Stimulated activated CD8-positive, alpha-beta memory T cell treated with anti-CD3 and anti-CD28 coated beads, Interleukin-4, amount 100 ng/mL, for 1 hour (primary cell): ENCODE measurements around the gene NKIRAS2.

ENCODE experiments used
- DNase-seq, 2 donors: peaks; one replicate each; pipeline ENCODE4 v3.0.0-alpha.2; 2020; ENCODE audit warnings: low read depth in 2 of 2, low spot score in 1 of 2

The NKIRAS2 gene

GRCh38 chr17:42019509-42020404, at the start of gene NKIRAS2:
Gene NKIRAS2, plus strand, starts transcription at chr17:42020090. Its CDS starts 1,488 bp downstream, at chr17:42021578.
- peak; percentile 76 to 88 for DNase-seq

DNA sequence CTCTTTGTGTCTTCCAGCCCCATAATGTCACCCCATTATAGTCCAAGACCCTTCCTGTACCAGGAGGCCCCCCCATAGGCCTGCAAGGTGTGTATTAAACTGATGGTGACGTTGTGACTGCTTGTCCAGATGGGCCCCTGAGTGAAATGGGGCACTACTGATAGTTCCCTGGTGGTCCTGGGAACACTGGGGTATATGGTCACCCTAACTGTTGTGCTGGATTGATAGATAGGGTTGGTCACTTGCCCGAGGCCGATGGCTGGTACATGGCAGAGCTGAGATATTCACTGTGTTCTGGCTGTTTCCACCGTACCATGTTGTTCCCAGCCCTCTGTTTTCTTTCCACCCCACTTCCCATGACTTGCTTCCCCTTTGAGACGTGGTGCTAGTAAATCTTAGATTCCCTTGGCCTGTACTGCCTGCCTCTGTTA, 49.0 kb upstream of the NKIRAS2 start:
- no peak for DNase-seq

DNA sequence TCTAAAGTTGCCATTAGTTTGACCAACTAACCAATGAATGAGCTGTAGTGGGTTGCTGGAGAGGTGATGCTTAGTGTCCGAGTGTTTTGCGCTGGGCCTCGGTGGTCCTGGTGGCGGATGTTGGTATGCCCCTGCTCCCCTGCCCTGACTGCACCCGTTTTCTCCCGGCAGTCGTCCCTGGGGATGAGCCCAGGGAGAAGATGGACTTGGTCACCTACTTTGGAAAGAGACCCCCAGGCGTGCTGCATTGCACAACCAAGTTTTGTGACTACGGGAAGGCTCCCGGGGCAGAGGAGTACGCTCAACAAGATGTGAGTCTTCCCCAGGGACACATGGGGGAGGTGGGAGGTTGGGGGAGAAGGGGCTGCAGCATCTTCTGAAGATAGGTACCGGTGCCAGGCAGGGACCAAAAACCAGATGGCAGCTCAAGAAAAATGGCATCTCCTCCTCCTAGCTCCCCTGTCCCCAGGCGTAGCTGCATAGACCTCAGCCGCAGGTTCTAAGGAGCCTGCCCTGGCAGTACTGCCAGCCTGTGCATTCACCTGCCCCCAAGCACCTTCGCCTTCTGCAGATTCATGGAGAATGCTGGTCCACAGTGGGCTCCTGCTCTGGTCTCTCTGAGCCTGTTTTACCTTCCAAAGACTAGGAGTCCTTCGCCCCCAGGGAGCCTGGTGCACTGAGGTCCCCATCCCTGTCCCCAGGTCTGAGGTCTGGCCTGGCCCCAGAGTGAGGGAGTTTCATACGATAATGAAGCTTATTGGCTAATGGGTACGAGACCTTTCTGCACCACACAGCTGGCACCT, 48.0 kb upstream of the NKIRAS2 start:
- DNase-seq, result no peak

DNA sequence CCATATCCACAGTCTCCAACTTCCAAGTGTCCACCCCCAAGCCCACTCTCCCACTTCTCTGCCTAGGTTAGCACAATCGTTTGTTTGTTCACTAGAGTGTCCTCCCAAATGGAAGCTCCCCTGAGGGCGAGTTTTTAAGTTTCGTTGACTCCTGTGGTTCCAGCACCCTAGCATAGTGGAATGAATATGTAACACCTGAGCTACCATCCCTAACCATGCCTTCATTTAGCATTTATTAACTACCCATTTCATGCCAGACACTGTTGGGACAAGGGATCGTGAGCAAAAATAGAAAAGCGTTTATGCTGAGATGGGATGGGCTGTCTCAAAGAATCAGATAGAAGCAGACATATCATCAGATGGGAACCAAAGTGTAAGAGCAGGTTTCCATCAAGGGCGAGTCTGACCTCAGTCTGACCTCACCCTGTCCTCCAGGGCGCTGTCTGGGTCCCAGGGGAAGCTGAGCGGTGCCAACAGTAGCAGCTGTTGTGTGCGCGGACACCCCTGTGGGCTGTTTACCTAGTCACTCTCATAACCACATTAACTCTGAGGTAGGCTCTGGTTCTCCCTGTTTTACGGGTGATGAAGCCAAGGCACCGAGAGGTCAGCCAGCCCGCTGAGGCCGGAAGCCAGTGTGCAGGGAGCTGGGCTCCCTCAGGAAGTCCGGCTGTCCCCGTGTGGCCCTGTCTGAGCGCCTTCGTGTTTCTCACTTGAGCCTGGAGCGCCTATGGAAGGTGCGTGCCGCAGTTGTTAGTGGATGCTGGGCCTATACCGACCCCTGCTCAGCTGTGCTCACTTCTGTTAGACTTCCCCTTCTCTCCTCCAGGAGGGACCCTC, 47.1 kb upstream of the NKIRAS2 start:
- DNase-seq, result no peak

DNA sequence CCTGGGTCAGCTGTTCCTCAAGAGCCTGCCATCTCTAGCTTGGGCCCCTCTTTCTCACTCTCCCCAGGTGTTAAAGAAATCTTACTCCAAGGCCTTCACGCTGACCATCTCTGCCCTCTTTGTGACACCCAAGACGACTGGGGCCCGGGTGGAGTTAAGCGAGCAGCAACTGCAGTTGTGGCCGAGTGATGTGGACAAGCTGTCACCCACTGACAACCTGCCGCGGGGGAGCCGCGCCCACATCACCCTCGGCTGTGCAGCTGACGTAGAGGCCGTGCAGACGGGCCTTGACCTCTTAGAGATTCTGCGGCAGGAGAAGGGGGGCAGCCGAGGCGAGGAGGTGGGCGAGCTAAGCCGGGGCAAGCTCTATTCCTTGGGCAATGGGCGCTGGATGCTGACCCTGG, 46.5 kb upstream of the NKIRAS2 start:
- no peak for DNase-seq

GRCh38 chr17:41974031-41974430, 45.9 kb upstream of the NKIRAS2 start:
- no peak for DNase-seq

DNA sequence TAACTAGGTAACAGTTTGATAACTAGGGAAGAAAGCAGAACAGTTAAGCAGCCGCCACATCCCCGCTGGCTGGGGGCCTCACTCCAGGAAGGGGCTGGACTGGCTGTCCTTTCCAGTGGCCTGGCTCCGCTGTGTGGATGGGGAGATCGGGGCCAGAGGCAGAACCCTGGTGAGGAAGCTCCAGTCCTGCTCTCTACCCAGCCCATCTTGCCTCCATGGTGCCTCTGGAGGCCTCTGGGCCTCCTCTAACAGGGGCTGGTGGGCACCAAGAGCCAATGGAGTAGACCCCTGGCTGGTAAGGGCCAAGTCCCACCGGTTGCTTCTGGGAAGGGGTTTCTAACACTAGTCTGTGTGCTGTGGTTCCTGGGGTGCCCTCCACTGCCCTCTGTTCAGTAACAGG, 45.2 kb upstream of the NKIRAS2 start:
- no peak for DNase-seq

- no peak for DNase-seq
Observed at GRCh38 chr17:41975099-41976083, 44.5 kb upstream of the NKIRAS2 start.

DNA sequence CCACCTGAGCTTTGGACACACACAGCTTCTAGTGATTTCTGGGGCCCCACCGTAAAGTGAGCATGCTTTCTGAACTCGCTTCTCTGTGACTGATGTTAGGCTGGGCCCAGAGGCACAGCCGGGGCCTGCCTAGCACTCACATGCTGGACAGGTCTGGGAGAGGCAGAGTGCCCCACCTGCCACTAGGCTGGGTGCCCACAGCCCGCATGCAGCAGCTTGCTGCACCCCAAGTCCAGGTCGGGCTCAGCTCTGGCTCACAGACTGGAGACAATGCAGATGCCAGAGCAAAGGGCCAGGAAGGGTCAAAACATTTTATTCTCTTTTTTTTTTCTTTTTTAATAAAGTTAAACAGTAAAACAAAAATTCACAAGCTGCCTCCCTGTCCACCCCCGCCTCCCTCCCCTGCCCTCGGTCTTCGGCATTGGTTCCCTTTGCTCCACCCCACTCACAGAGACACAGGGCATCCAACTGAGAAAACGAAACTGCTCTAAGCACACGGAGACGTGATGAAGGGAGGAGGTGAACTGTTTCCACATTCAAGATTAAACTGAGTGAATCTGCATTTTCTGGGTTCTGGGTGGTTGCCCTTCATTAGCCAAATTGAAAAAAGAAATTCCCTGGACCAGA, 43.6 kb upstream of the NKIRAS2 start:
- no peak for DNase-seq

- DNase-seq, result no peak
Observed at GRCh38 chr17:41977991-41978390, 41.9 kb upstream of the NKIRAS2 start.

- no peak for DNase-seq
Observed at GRCh38 chr17:41982026-41982760, 37.7 kb upstream of the NKIRAS2 start.

GRCh38 chr17:41984454-41984853, 35.4 kb upstream of the NKIRAS2 start:
- DNase-seq, result no peak

GRCh38 chr17:41985919-41986318, 34.0 kb upstream of the NKIRAS2 start:
- DNase-seq, result no peak

GRCh38 chr17:41986634-41987033, 33.3 kb upstream of the NKIRAS2 start:
- DNase-seq, result no peak

DNA sequence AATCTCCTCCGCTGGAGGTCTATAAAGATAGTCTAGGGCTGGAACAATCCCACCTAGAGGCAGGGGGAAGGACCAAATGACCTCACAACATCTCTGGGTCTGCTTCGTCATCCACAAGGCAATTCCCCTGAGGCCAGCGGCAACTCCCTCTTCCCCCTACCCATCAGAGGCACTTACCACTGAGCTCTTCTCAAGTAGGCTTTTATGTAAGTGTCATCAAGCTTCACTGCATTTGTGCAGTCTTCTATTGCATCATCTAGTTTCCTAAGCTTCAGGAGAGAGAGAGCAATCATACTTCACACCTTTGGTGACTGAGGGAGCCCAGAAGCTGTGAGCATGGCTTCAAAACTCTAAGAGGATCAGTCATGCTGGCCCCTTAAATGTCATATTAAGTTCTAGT, 32.2 kb upstream of the NKIRAS2 start:
- DNase-seq, result no peak

DNA sequence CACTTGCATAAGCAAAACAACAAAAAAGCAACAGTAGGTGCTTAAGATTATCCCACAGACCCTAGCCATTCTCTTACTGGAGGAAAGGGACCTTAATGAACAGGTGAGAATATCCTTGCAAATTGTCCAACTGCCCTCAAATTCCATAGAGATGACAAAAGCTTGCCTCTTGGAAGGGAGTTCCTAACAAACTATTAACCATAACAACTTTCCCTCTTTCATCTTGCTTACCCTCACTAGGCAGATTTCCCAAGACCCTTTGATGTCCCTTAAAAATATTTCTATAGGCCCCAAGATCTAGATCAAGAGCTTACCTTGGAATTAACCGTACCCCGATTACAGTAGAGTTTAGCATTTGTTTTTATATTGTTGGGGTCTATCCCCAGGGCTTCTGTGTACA, 31.5 kb upstream of the NKIRAS2 start:
- DNase-seq, result no peak

- no peak for DNase-seq
Observed at GRCh38 chr17:41989702-41990419, 30.0 kb upstream of the NKIRAS2 start.

DNA sequence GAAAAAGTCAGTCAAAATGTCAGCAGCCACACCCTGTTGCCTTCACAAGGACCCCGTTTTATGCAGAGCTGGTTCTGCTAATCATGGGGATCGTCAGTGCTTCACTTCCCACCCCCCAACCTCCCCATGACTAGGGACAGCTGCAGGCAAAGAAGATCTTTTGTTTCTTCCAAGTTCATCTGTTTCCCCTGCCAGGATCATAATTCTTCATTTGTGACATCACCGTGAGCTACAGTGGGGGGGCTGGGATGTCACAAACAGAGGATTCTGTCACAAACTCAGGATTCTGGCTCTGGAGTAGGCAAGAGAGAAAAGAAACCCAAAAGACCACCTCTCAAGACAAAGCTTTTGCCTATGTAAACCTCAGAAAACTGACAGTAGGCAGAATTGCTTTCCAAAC, 27.3 kb upstream of the NKIRAS2 start:
- no peak for DNase-seq
